Nephron (organoid): ENCODE measurements around the gene VSIG10.

Experiments
- H3K27ac Mint-ChIP-seq, 3 experiments: 2 replicates each; pipeline ENCODE4 v1.8.0; 2020; ENCODE audit warnings: mixed read lengths in 3 of 3, mild to moderate bottlenecking in 2 of 3, moderate library complexity in 1 of 3
- H3K27me3 Mint-ChIP-seq: 2 replicates; pipeline ENCODE4 v1.8.0; 2021; ENCODE audit warnings: low read depth, mild to moderate bottlenecking, moderate library complexity, mixed read lengths
- H3K36me3 Mint-ChIP-seq: 2 replicates; pipeline ENCODE4 v1.8.0; 2020; ENCODE audit warnings: low read depth, mixed read lengths
- H3K4me1 Mint-ChIP-seq: 2 replicates; pipeline ENCODE4 v1.8.0; 2020; ENCODE audit warnings: mixed read lengths
- H3K4me3 Mint-ChIP-seq, 3 experiments: 2 replicates each; pipeline ENCODE4 v1.8.0; 2020; ENCODE audit warnings: mild to moderate bottlenecking in 3 of 3, mixed read lengths in 3 of 3, moderate library complexity in 2 of 3
- H3K9me3 Mint-ChIP-seq: 2 replicates; pipeline ENCODE4 v1.8.0; 2020; ENCODE audit warnings: mixed read lengths
- CTCF ChIP-seq, 3 experiments: fragments of 200-600 bp; sonication (generic); IDR thresholded peaks; one replicate each; pipeline ENCODE4 v1.5.0; 2021; ENCODE audit warnings: antibody characterized with exemption in 3 of 3; ENCODE audit not compliant: unreplicated experiment in 3 of 3

The VSIG10 gene

GRCh38 chr12:118061011-118061872, 42.6 kb downstream of the VSIG10 start, which contains the start of gene WSB2:
TSS of gene WSB2 (minus strand) at chr12:118061179. CDS start at chr12:118061048, 131 bp downstream.
- Mint-ChIP-seq H3K36me3 (peaks cover 2% of the 10 kb centered on the region), H3K4me1 (peaks cover 31% of the 10 kb centered on the region), H3K4me3 (peak within 1 kb of the TSS; percentile 91 to 98 (median 95)), H3K27me3 (no peaks in the 10 kb centered on the region), H3K27ac (peak within 1 kb of the TSS; percentile 97 to 99 (median 98)), H3K9me3 (no peaks in the 10 kb centered on the region)
- no peak for TF ChIP-seq CTCF (IDR thresholded peaks at IDR 0.05; ENCODE audit: unreplicated experiment in 3 of 3)

GRCh38 chr12:118060301-118061010, 43.4 kb downstream of the VSIG10 start:
- peak overlapping the region; percentile 97 to 99 (median 97) for H3K27ac Mint-ChIP-seq
- H3K36me3 Mint-ChIP-seq = peaks cover 8% of the 10 kb centered on the region
- peaks cover 36% of the 10 kb centered on the region for H3K4me1 Mint-ChIP-seq
- H3K4me3 Mint-ChIP-seq = peak overlapping the region; percentile 83 to 98 (median 95)
- no peaks in the 10 kb centered on the region for H3K27me3 Mint-ChIP-seq
- H3K9me3 Mint-ChIP-seq = no peaks in the 10 kb centered on the region
- TF ChIP-seq CTCF (IDR thresholded peaks at IDR 0.05; ENCODE audit: unreplicated experiment in 3 of 3) = no peak

- Mint-ChIP-seq H3K36me3 (peaks cover 8% of the 10 kb centered on the region), H3K4me1 (peaks cover 34% of the 10 kb centered on the region), H3K27ac (peak overlapping the region; percentile 97 to 99 (median 97)), H3K9me3 (no peaks in the 10 kb centered on the region), H3K27me3 (no peaks in the 10 kb centered on the region), H3K4me3 (peak overlapping the region; percentile 83 to 98 (median 95))
- TF ChIP-seq CTCF (IDR thresholded peaks at IDR 0.05; ENCODE audit: unreplicated experiment in 3 of 3) = no peak
Observed at GRCh38 chr12:118059341-118060191, 44.2 kb downstream of the VSIG10 start.

GRCh38 chr12:118058881-118059280, 44.9 kb downstream of the VSIG10 start:
- TF ChIP-seq CTCF (IDR thresholded peaks at IDR 0.05; ENCODE audit: unreplicated experiment in 3 of 3) = no peak
- Mint-ChIP-seq H3K36me3 (peaks cover 8% of the 10 kb centered on the region), H3K27me3 (no peaks in the 10 kb centered on the region), H3K4me3 (peak overlapping the region; percentile 83 to 98 (median 95)), H3K9me3 (no peaks in the 10 kb centered on the region), H3K27ac (peak overlapping the region; percentile 97 to 99 (median 97)), H3K4me1 (peaks cover 31% of the 10 kb centered on the region)

- Mint-ChIP-seq H3K27me3 (no peaks in the 10 kb centered on the region), H3K9me3 (no peaks in the 10 kb centered on the region), H3K27ac (no peak overlapping the region), H3K4me1 (peaks cover 34% of the 10 kb centered on the region), H3K4me3 (no peak overlapping the region), H3K36me3 (peaks cover 10% of the 10 kb centered on the region)
- no peak for TF ChIP-seq CTCF (IDR thresholded peaks at IDR 0.05; ENCODE audit: unreplicated experiment in 3 of 3)
Observed at GRCh38 chr12:118058227-118058626, 45.6 kb downstream of the VSIG10 start.
